GM18517 (cell line): ENCODE data around the gene TRERF1.

Experiments used
- ATAC-seq: cut with Tn5 transposase; IDR thresholded peaks from one replicate; pipeline ENCODE4 v1.9.1; 2021; ENCODE audit warnings: mild to moderate bottlenecking, moderate library complexity; ENCODE audit not compliant: unreplicated experiment

Gene TRERF1

DNA sequence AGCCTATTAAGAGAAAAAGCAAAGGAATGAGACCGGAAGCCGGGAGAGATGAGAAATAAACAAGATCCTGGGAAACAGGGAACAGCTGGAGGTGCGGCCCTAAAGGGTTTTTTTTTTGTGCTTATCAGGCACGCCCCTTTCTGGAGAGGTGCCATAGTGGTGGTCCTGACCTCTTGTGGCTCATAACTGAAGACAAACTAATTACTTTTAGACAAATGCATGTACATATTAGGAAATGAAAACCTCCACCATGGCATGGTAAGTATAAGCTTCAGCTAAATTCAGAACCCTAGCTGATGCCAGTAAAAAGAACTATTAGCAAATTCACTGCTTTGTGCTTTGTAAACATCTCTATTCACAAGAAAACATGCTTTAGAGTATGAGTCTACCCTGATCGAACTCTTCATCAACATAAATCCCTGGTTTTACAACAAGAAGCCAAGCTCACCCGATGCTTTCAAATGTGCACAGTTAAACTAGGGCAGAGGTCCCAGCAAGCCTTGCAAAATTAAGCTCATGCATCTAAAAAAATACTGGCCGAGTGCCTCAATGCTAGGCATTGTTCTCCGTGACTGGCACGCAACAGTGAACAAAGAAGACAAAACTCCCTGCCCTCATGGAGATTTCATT lies 137.7 kb downstream of the TRERF1 start:
- no peak for ATAC-seq

DNA sequence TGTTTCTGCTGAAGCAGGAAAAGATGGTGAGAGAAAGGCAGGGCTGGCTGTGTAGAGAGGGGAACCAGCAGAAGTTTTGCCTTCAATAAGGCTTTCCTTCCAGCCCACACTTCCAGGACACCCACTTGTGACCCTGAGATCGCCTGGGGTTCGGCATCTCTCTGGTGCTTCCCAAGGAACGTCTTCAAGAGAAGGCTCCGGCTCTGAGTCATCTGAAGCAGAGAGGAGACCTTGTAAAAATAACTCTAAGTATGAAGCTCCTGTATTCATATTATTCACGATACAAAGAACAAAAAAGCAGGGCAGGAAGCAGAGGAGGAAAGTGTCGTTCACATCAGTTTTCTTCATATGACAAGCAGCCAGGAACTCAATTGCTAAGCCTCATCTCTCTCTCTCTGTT lies 138.7 kb downstream of the TRERF1 start:
- ATAC-seq: no peak

DNA sequence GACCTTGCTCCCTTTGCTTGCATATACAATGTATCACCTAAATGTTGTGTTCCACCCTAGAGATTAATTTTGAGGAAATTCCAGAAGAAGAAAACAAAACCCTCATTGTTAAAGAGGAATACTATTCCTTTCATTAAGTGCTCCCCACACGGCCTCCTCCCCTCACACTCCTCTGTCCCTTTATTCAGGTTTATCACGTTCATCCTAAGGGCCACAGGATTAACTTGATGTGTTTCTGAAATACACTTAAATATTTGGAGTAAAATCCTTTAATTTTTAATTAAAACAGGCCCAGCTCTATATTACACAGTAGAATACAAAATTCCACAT lies 144.6 kb downstream of the TRERF1 start:
- ATAC-seq: no peak

DNA sequence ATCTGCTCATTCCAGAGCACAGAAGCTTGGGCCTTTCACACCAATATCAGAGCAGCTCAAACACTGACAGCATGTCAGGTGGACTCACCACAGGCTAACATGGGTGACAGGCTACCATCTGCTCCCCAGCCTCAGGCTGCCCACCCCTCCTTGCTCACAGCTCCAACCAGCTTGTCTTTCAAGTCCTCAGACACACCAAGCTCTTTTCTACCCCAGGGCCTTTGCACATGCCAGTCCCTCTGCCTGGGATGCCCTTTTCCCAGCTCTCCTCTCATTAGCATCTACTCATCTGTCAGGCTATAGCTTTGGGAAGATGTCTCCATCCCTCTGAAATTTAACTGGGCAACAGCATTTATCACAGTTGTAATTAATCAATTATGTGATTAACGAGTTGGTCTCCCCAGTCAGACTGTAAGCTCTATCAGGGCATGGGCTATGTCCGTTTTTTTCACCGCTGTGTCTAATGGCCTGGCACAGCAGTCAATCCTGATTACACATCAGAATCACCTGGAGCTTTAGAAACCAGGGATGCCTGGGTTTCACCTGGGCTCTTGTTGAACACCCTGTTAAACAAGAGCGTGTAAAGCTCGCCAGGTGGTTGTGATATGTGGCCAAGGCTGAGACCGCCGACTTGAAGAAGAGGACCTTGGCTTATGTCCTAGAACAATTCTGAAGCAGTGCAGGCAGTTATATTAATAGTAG lies 145.1 kb downstream of the TRERF1 start:
- ATAC-seq: no peak

DNA sequence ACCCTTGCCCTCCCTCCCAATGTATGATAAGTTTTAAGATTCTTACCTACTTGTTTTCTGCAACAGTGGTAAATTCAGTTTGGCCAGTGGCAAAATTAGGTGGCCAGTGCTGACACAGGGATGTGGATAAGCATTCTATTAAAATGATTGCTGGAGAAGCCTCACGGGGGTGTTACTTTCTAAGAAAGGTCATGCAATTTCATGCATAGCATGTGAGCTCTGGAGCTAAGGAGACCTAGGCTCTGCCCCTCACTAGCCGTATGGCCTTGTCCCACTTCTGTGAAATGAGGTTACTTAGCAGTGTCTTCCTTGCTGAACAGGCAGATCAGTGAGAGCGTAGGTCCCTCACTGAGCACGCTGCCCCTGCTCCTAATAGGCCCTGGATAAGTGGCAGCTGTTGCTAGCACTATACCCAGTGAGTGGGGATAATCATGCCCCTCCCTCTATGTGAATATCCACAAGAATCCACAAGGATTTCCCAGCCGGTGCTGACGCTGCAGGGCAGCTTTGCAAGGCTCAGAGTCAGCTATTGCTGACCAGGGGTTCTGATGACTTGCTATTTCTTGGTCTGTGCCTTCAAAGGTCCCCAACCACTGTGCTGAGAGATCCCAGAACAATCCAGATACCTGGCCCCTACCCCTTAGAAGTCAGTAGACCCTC lies 147.5 kb downstream of the TRERF1 start:
- ATAC-seq: no peak

DNA sequence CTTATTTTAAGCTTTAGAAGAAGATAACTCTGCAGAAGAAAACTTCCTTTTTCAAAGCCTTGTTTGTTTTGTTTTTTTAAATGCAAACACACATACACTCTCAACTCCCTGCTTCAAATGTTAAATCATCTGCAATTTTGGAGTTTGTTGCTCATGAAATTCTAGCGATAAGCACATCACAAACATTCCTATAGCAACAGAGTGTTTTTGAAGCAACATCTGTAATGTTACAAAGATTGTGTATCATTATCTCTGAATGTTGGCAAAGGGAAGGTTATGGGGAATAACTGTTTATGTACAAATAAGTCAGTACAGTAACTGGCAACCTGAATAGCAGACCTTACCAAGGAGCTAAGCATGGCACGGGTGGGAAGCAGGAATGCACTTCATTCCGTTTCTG lies 149.3 kb downstream of the TRERF1 start:
- ATAC-seq: no peak

DNA sequence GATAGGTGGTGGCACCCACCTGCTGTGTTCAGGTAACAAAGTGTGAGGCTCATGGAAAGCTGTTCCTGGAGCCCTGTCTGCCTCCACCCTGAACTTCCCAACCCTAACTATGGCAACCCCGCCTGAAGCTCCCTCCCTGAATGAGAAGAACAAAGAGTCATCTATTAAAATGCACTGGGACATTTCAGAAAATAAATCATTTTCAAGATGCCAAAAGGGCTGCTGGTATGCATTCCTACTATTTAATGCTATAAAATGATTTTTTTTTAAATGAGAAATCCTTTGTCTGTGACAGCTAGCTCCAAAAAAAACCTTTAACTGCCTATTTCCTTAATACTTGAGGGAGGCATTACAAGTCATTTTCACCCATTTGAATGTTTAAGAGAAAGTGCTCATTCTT lies 149.7 kb downstream of the TRERF1 start:
- no peak for ATAC-seq

DNA sequence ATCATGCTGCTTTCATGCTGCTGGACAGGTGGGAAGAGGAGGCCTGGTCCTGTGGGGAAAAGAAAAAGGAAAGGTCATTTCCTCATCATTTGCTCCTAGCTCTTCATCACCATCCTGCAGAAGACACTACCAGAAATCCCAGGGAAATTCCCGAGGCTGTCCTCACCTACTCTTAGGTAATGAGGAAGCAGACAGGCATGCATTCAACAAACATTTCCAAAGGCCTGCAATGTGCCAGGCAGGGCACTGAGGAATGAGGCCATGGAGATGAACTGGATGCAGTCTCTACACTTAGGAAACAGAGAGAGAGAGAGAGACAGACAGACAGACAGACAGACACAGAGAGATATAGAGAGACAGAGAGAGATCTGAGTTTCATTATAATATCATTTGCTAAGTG lies 151.0 kb downstream of the TRERF1 start:
- no peak for ATAC-seq

DNA sequence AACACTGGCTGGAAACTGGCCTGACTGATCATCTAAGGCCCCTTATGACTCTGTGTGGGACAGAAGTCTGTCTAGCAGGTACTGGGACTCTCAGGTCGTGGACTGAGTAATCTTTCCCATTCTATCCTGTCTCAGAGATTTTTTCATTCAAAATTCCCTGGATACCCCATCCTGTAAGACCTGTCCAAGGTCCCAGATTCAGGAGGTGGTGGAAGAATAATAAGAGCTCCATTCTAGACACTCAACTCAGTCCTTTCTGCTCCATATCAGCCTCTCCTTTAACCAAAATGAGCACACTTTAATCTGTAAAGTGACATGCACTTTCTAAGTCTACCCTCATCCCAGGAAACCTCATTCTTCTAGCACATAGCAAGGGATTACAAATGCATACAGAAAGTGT lies 151.5 kb downstream of the TRERF1 start:
- no peak for ATAC-seq

DNA sequence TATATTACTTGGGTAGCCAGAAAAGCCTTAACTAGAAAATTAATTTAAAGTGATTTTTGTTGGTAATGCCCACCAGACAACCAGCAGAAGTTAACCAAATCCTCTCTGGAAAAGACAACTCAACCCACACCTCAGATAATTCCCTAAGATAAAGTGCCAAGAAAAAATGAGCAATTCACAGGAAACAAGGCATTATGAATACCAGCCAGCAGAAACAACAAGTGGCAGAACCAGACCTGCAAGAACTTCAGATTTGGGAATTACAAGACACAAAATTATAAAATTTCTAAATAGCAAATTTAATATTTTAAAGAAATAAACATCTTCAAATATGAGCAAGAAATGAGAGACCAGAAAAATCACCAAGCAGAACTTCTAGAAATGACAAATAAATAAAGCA lies 154.1 kb downstream of the TRERF1 start:
- ATAC-seq: no peak

DNA sequence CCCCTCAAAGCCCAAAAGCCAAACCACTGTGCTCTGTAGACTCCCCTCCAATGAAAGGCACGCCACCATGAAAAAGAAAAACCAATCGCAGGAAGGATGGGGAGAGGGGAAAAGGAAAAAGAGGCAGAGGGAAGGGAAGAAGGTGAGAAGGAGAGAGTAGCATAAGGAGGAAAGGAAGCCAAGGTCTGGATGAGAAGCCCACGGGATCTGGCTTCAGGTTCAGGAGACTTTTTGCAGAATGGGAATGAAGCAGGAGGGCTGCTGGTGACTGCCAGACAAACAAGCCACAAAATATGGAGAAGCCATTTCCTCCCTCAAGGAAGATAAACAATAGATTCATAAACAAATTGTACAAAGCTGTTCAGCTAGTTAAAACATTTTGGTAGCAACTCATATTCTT lies 155.1 kb downstream of the TRERF1 start:
- no peak for ATAC-seq

DNA sequence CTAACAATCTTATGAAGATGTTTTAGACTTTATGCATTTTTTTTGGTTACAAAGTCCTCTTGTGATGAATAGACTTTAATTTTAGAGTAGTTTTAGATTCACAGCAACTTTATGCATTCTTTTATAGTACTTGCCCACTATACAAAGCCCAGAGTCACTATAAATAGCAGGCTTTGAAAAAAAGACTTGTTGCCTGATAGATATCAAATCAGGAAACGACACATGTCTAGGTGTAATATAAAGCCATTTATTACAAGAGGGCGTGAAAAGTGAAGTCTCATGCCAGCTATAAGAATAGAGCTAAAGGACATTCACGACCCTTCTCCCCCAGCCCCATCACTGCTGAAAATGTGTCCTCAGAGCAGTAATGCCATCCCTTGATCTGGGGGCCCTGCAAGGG lies 156.0 kb downstream of the TRERF1 start:
- ATAC-seq: no peak

DNA sequence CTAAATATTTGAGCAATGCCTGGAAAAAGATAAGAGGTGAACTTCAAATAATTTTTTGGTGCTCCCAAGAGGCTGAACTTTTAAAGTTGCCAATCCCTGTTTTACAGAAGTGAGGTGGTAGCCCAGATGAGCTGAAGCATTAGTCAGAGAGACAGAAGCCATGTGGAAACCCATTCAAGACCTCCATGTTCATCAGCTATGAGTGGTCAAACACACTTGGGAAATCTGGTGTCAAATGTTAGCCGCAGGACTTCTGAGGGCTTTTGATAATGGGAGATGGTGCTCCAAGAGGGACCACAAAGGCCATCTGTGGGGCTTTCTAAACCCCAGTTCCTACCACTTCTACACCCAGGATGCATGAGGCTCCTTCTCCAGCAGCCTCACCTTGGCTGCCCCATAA lies 156.5 kb downstream of the TRERF1 start:
- ATAC-seq: no peak

DNA sequence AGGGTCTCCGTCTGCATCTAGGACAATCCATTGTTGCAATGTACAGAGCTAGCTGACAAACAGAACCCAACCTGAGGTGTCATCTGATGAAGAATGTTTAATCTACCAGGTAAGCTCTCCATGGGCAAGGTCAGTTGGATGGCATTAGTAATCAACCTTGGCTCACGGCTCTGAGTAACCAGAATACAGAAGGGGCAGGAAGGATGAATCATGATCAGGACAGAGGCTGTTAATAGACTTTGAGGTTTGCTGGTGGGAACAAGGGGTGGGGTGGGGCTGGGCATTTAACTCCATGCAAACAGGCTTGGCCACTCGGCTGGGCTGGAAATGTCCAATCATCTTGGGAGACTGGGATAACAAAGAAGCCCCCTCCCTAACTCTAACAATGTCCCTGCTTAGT lies 157.0 kb downstream of the TRERF1 start:
- no peak for ATAC-seq

DNA sequence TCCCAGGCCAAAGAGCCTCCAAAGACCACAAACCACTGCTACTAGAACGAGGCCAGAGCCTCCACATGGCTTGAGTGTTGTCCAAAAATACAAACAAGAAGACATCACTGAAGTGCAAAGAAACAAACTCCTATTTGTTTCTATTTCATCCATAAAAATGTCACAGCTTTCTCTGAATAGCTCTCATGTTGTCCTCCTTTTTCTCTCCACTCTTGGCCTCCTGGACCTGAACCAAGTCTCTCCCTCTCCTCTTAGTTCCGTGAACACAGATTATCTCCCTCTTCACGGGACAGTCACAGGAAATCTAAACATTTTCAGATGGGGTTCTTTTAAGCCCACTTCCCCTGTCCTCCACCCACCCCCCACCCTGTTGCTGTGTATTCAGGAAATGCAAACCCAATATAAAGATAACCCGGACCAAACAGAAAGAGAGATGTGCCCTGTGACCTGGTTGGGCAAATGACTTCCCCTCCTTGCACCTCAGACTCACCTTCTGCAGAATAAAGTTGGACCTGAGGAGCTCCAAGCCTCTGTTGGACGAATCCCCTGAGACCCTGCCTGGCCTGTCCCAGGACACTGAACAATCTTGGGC lies 158.2 kb downstream of the TRERF1 start:
- ATAC-seq: no peak

DNA sequence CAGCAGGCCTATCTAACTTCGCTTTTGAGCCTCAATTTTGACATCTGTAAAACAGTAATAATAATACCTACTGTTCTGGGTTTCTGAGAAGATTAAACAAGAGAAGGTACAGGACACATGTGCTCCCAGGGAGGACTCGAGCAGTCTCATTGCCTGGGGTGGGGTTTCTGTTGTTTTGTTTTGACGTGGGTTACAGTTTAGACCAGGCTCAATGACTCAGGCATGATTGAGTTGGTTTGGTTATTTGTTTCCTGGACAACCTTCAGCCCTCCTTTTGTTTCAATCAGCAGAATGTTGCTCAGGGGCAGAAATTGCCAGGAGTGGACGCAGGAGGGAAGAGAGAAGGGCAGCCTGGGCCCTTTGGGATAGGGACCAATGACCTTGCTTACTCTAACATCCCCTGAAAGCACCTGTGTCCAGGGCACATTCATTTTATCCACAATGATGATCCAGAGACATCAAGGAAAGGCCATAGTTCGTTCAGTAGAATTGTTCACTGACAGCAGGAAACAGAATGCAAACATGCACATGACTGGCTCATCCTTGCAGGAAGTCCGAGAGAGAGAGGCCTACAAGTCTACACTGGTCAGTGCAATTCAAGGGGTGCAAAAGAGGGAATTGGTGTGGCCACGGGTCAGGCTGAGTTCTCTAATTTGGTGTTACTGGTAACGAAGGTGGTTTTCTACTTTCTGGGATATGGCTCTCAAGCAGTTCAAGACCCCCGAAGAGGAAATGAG lies 159.6 kb downstream of the TRERF1 start:
- ATAC-seq: no peak

DNA sequence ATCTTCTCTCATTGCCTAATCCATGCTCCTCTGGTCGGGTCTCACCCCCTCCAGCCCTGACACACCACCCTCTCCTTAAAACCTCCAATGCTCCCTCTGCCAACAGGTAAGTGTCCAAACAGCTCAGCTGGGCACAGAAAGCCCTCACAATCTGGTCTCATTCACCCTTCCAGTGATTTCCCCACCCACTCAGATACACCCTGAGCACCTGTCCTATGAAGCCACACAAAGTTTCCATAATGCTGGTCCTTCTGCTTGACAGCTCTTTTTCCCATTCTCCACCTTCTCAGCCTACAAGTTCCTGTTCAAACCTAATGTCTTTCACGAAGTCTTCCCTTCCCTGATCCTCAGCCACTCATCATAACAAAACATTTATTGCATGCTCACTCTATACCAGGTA lies 164.0 kb downstream of the TRERF1 start:
- ATAC-seq: no peak

DNA sequence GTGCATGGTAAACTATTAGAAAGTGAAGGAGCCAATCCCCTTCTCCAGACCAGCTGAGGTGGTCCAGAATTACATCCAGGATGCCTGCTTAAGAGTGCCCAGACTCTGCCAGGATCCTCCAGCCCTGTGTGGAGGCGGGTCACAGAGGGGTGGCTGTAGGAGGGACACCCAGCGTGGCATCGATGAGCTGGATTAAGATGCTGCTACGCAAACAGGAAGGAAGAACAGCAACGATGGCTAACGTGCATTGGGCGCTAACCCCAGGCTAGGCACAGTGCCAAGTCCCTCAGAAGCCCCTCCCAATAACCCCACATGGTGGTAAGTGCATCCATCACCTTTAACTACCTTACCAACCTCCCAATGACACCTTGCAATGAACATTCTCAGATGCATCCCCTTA lies 170.2 kb downstream of the TRERF1 start:
- ATAC-seq: no peak

DNA sequence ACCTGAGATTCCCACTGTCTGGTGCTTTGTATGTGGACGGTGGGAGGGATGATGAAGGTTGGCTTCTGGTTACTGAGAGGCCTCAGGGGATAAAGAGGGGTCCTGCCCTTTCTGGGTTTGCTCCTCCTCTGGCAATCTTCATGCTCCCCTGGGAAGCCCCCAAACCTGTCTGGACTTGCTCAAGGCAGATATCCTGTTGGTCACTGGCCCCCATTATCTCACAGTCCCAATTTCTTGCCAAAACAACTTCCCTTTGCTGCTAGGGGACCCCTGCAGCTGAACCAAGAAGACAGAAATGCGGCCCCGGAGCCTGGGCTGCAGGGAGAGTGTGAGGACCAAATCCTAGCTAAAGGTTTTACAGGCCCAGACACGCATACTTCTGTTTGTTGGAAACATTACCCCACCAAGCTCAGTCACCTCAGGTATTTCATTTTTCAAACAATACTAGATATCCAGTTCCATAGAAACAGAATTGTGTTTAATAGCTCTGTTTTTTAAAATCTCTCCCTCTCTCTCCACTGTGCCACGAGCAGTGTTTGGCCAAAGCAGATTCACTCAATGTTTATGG lies 170.7 kb downstream of the TRERF1 start:
- no peak for ATAC-seq

DNA sequence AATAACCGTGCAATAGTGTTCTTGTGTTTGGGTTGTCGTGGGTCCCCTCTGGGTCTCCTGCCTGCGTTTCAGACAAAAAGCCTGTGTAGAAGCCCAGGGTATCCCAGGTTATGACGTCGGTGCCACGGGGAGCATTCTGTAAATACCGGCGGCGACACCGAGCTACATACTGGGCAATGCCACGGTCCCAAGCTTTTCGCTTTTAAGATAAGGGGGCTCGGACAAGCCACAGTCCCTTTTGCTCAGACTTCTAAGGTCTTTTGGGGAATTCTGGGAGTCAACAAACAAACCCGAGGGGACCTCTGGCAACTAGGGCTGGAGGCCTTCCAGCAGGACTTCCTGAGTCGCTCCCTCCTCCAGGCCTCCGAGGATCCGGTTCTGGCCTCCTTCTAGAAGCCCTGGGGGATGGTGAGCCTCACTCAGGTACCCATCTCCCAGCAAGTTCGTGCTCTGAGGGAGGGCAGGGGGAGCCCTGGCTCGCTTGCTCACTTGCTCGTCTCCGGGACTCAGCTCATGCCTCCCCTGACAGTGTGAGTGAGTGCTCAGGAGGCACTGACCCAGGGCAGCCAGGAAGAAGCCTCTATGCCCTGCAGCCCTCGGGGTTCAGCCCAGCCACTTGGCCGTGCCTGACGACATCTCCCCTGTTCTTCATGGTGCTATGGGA lies 171.6 kb downstream of the TRERF1 start:
- ATAC-seq: no peak
